Ovary (tissue), 3 donors: Measurements from ENCODE around the gene DGKQ.

Experiments
- CTCF ChIP-seq, 3 donors: fragments of 450-650 bp in 2 of 3; fragments of 200-600 bp in 1 of 3; IDR thresholded peaks; one replicate each; pipeline versions ENCODE4 v1.5.1 to v1.8.0; 2016 to 2022; ENCODE audit warnings: antibody characterized with exemption in 3 of 3, mild to moderate bottlenecking in 1 of 3
- EP300 ChIP-seq: sonication (generic); formaldehyde crosslinking; IDR thresholded peaks from one replicate; pipeline ENCODE4 v1.6.1; 2017; ENCODE audit warnings: antibody characterized with exemption
- POLR2A ChIP-seq: fragments of 450-650 bp; IDR thresholded peaks from one replicate; pipeline ENCODE4 v1.6.1; 2017; ENCODE audit warnings: antibody characterized with exemption, mild to moderate bottlenecking, moderate library complexity
- donor health status: DM: no; HTN: no; CAD: no.

- no peak for TF ChIP-seq CTCF (IDR thresholded peaks at IDR 0.05)
- no peak for TF ChIP-seq EP300
- no peak for TF ChIP-seq POLR2A
These were observed 7.6 kb downstream of the DGKQ start for GRCh38 chr4:965766-966134.
